NCI-H1048 (cell line): ENCODE results near the gene HMOX1.
"Not testable (repeated sequence)": the region's sequence is repeated elsewhere in the genome, so short reads cannot be mapped to it uniquely, and the experiment has no call there.

ENCODE experiments used
- DNase-seq: peaks from one replicate; lab custom pipeline; 2025; lab: John Stamatoyannopoulos, UW

HMOX1 gene

GRCh38 chr22:35435201-35435740, 54.4 kb downstream of the HMOX1 start:
- no peak for DNase-seq

GRCh38 chr22:35436421-35436820, 55.5 kb downstream of the HMOX1 start:
- DNase-seq, result no peak

DNA sequence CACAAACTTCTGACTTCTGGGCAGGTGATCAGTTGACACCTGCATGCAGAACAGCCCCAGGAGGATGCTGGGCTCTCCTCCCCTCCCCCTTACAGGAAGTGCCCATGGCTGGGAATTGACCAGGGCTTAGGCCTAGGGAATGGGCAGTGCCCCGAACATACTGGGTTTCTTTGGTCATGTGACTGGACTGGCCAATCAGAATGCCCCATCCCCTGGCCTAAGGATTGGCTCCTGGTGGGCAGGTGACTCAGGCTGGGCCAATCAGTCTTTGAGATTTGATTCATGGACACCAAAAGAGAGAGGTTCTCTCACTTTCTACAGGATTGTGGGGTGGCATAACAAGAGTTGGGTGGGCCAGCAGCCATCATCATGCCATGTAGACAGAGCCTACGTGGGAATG, 56.2 kb downstream of the HMOX1 start:
- no peak for DNase-seq

- not testable (repeated sequence) for DNase-seq
Measured at GRCh38 chr22:35438673-35439364, 57.9 kb downstream of the HMOX1 start.

GRCh38 chr22:35439365-35439717, 58.4 kb downstream of the HMOX1 start:
- DNase-seq, result no peak

- DNase-seq, result no peak
Measured at GRCh38 chr22:35440129-35440528, 59.2 kb downstream of the HMOX1 start.

DNA sequence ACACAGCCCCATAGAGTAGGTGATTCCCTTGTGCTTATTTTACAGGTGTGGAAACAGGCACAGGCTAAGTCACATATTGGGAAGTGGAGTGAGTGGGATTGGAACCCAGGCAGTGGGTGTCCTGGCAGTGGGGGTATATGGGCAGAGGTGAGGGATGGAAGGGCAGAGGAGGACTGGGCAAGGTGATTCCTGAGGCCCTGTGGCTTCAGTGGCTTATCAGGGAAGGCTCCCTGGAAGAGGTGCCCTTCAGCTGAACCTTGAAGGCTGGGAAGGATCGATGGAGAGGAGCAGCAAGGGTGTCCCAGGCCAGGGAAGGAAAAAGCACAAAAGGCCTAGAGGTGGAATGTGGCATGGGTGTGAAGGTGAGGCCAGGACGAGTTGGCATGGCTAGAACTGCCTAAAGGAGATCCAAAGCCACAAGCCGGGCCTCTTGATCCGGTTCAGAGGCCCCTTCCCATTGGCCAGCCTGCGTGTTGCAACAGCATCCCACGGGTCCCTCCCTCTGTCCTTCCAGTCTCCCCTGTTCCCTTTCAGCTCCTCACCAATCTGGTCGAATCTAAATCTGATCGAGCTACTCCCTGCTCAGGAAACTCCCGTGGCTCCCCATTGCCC, 60.7 kb downstream of the HMOX1 start:
- DNase-seq, result no peak

GRCh38 chr22:35442471-35442870, 61.6 kb downstream of the HMOX1 start:
- no peak for DNase-seq

DNA sequence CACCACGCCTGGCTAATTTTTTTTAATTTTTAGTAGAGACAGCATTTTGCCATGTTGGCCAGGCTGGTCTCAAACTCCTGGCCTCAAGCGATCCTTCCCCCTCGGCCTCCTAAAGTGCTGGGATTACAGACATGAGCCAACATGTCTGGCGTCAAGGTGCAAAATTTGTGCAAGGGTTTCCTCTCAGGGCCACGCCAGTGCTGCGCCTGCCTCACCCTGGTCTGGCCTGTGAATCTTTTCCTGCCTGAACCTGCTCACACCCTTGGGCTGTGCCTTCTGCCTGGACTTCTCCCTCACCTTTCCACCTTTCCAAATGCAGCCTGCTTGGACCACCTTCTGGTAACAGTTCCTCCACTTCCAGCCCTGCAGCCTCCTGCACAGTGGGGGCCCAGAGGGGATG, 62.4 kb downstream of the HMOX1 start:
- DNase-seq, result no peak
